ENCODE measurements around the gene SNX10. TPM values are rescaled to one million over a fixed set of nuclear protein-coding genes. Genes with fewer than 3 reads are reported as not detected.

Gene SNX10
- total RNA-seq, 1 donor from 2014 or later = 23.6 TPM

GRCh38 chr7:26267601-26268166 lies 24.0 kb upstream of the SNX10 start:
- TF ChIP-seq CTCF (IDR thresholded peaks at IDR 0.05; ENCODE audit: insufficient read depth, low read length, poor library complexity, severe bottlenecking) = no peak
- DNase-seq (ENCODE audit: low read depth) = no peak
- Histone ChIP-seq H3K27me3 (ENCODE audit: control insufficient read depth, insufficient read depth, low read length) (no peaks in the 10 kb centered on the region), H3K4me3 (ENCODE audit: low read depth, low read length) (no peak overlapping the region), H3K36me3 (ENCODE audit: control insufficient read depth, insufficient read depth, low read length) (no peaks in the 10 kb centered on the region)

DNA sequence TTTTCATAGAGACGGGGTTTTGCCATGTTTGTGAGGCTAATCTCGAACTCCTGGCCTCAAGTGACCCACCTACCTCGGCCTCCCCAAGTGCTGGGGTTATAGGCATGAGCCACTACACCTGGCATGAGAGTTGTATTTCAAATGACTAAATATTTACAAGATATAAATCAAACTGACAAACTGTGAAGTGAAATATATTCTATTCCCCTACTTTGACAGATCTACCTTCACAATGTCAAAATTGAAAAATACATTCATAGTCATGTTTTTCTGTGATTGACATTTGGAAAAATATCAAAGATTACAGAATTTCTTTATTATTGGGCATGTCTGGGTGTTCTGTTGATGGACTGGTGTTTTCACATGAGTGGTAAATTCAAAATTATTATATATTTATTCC lies 16.4 kb upstream of the SNX10 start:
- TF ChIP-seq CTCF (IDR thresholded peaks at IDR 0.05; ENCODE audit: insufficient read depth, low read length, poor library complexity, severe bottlenecking) = no peak
- H3K36me3 ChIP-seq (ENCODE audit: control insufficient read depth, insufficient read depth, low read length) = no peaks in the 10 kb centered on the region
- DNase-seq (ENCODE audit: low read depth) = no peak
- H3K4me3 ChIP-seq (ENCODE audit: low read depth, low read length) = no peak overlapping the region
- H3K27me3 ChIP-seq (ENCODE audit: control insufficient read depth, insufficient read depth, low read length) = no peaks in the 10 kb centered on the region

DNA sequence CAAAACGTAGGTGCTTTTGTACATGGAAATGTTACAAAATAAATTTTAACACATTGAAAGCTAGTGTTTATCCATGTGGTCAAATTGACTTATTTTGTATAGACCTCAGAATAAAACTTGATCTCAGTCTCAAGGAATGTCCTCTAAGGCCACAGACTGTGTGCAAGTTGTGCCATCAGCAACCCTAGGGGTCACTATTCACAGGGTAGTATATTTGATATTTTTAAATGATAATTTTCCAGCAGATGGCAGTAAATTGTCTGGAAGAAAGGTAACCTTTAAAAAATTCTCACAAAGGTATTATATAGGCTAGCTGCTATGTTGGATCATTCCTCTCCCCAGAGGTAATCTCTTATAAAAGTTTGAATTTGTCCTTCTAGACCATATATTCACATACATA lies 12.9 kb upstream of the SNX10 start:
- H3K27me3 ChIP-seq (ENCODE audit: control insufficient read depth, insufficient read depth, low read length) = no peaks in the 10 kb centered on the region
- DNase-seq (ENCODE audit: low read depth) = no peak
- TF ChIP-seq CTCF (IDR thresholded peaks at IDR 0.05; ENCODE audit: insufficient read depth, low read length, poor library complexity, severe bottlenecking) = peak; percentile 44
- no peak overlapping the region for H3K4me3 ChIP-seq (ENCODE audit: low read depth, low read length)
- H3K36me3 ChIP-seq (ENCODE audit: control insufficient read depth, insufficient read depth, low read length) = no peaks in the 10 kb centered on the region

DNA sequence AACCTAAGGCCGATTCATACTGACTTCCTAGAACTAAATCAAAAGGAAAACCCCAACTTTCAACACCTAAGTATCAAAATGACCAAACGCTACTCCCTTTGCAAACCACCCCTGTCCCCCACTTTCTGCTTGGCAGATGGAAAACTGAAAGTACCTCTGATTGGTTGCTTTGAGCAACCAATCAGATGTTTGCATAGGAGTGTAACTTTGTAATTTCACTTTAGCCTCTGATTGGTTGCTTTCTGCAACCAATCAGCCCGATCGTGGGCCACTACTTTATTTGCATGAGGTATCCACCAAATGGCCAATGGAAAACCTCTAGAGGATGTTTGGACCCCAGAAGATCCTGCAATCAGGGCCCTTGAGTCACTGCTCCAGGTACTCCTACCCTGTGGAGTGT lies 12.3 kb upstream of the SNX10 start:
- no peak overlapping the region for H3K4me3 ChIP-seq (ENCODE audit: low read depth, low read length)
- no peak for DNase-seq (ENCODE audit: low read depth)
- H3K36me3 ChIP-seq (ENCODE audit: control insufficient read depth, insufficient read depth, low read length) = no peaks in the 10 kb centered on the region

DNA sequence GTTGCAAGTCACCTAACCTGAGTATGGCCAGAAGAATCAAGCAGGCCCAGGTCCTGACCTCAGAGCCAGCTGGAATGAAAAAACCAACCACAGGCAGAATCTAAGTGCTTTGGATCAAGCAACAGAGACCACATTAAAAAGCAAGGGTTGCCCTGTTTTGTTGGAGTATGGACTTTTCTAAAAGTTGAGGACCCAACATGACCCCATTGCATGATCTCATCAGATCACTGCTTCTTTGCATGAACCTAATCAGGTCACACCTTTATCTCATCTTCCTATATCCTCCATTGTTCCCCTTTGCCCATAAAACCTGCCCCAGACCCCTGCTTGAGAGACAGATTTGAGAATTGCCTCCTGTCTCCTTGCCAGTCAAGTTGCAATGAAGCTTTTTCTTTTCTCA lies 11.6 kb upstream of the SNX10 start:
- DNase-seq (ENCODE audit: low read depth) = no peak
- no peaks in the 10 kb centered on the region for H3K27me3 ChIP-seq (ENCODE audit: control insufficient read depth, insufficient read depth, low read length)
- H3K36me3 ChIP-seq (ENCODE audit: control insufficient read depth, insufficient read depth, low read length) = no peaks in the 10 kb centered on the region
- no peak for TF ChIP-seq CTCF (IDR thresholded peaks at IDR 0.05; ENCODE audit: insufficient read depth, low read length, poor library complexity, severe bottlenecking)
- H3K4me3 ChIP-seq (ENCODE audit: low read depth, low read length) = no peak overlapping the region

More for the DNA sequence above, 12.3 kb upstream of the SNX10 start:
- TF ChIP-seq CTCF (IDR thresholded peaks at IDR 0.05; ENCODE audit: insufficient read depth, low read length, poor library complexity, severe bottlenecking) = no peak
- no peaks in the 10 kb centered on the region for H3K27me3 ChIP-seq (ENCODE audit: control insufficient read depth, insufficient read depth, low read length)

- no peak for DNase-seq (ENCODE audit: low read depth)
- TF ChIP-seq CTCF (IDR thresholded peaks at IDR 0.05; ENCODE audit: insufficient read depth, low read length, poor library complexity, severe bottlenecking) = no peak
- H3K36me3 ChIP-seq (ENCODE audit: control insufficient read depth, insufficient read depth, low read length) = no peaks in the 10 kb centered on the region
- H3K27me3 ChIP-seq (ENCODE audit: control insufficient read depth, insufficient read depth, low read length) = no peaks in the 10 kb centered on the region
- no peak overlapping the region for H3K4me3 ChIP-seq (ENCODE audit: low read depth, low read length)
Measured at GRCh38 chr7:26280723-26281122, 10.9 kb upstream of the SNX10 start.
